Sigmoid colon (tissue), 3 donors: Measurements from ENCODE around the gene PRPF39.

Source experiments
- CTCF ChIP-seq, 4 experiments: fragments of 450-650 bp in 3 of 4; fragments of 200-600 bp in 1 of 4; IDR thresholded peaks; one replicate each; pipeline ENCODE4 v1.5.1; 2016 to 2019; ENCODE audit warnings: antibody characterized with exemption in 4 of 4, mild to moderate bottlenecking in 3 of 4, moderate library complexity in 2 of 4
- POLR2A ChIP-seq, 2 donors: fragments of 450-650 bp; IDR thresholded peaks; one replicate each; pipeline ENCODE4 v1.6.1; 2016; ENCODE audit warnings: antibody characterized with exemption in 2 of 2, mild to moderate bottlenecking in 2 of 2, moderate library complexity in 2 of 2

GRCh38 chr14:45038256-45038655 lies 45.7 kb upstream of the PRPF39 start:
- TF ChIP-seq CTCF (IDR thresholded peaks at IDR 0.05) (no peak), POLR2A (IDR thresholded peaks at IDR 0.05) (no peak)
